Nephron progenitor cell (in vitro differentiated cells): ENCODE data around the gene LCORL.
A peak's percentile ranks its signal among the peaks of the same experiment; 100 is the strongest.

Experiments used
- DNase-seq: peaks from one replicate; pipeline ENCODE4 v3.0.0; 2021
- H3K27ac Mint-ChIP-seq: 2 replicates; pipeline ENCODE4 v1.8.0; 2021; ENCODE audit warnings: mild to moderate bottlenecking, moderate library complexity, mixed read lengths
- H3K27me3 Mint-ChIP-seq: 2 replicates; pipeline ENCODE4 v1.8.0; 2021; ENCODE audit warnings: mild to moderate bottlenecking, low read depth, mixed read lengths; ENCODE audit not compliant: poor library complexity
- H3K36me3 Mint-ChIP-seq: 2 replicates; pipeline ENCODE4 v1.8.0; 2021; ENCODE audit warnings: low read depth, mixed read lengths
- H3K4me1 Mint-ChIP-seq: 2 replicates; pipeline ENCODE4 v1.8.0; 2021; ENCODE audit warnings: mixed read lengths
- H3K4me3 Mint-ChIP-seq: 2 replicates; pipeline ENCODE4 v1.8.0; 2021; ENCODE audit warnings: mild to moderate bottlenecking, moderate library complexity, mixed read lengths
- H3K9me3 Mint-ChIP-seq: 2 replicates; pipeline ENCODE4 v1.8.0; 2021; ENCODE audit warnings: mild to moderate bottlenecking, moderate library complexity, mixed read lengths
- TF ChIP-seq, protein P1 (sequence below): fragments of 200-600 bp; sonication (generic); IDR thresholded peaks from 2 replicates; pipeline ENCODE4 v1.5.0; 2021; ENCODE audit warnings: antibody characterized with exemption

Gene LCORL

GRCh38 chr4:17898553-17899055, 123.0 kb downstream of the LCORL start:
- Mint-ChIP-seq H3K4me1 (no peaks in the 10 kb centered on the region), H3K9me3 (no peaks in the 10 kb centered on the region), H3K27me3 (no peaks in the 10 kb centered on the region), H3K4me3 (no peak overlapping the region), H3K36me3 (peaks cover 31% of the 10 kb centered on the region), H3K27ac (no peak overlapping the region)
- TF ChIP-seq, protein P1, sequence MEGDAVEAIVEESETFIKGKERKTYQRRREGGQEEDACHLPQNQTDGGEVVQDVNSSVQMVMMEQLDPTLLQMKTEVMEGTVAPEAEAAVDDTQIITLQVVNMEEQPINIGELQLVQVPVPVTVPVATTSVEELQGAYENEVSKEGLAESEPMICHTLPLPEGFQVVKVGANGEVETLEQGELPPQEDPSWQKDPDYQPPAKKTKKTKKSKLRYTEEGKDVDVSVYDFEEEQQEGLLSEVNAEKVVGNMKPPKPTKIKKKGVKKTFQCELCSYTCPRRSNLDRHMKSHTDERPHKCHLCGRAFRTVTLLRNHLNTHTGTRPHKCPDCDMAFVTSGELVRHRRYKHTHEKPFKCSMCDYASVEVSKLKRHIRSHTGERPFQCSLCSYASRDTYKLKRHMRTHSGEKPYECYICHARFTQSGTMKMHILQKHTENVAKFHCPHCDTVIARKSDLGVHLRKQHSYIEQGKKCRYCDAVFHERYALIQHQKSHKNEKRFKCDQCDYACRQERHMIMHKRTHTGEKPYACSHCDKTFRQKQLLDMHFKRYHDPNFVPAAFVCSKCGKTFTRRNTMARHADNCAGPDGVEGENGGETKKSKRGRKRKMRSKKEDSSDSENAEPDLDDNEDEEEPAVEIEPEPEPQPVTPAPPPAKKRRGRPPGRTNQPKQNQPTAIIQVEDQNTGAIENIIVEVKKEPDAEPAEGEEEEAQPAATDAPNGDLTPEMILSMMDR = no peak
- DNase-seq = no peak

- Mint-ChIP-seq H3K9me3 (no peaks in the 10 kb centered on the region), H3K36me3 (peaks cover 31% of the 10 kb centered on the region), H3K27ac (no peak overlapping the region), H3K4me1 (no peaks in the 10 kb centered on the region), H3K4me3 (no peak overlapping the region), H3K27me3 (no peaks in the 10 kb centered on the region)
- no peak for DNase-seq
- TF ChIP-seq, protein P1 = no peak
These were observed 126.1 kb downstream of the LCORL start for GRCh38 chr4:17895481-17895880.

- no peaks in the 10 kb centered on the region for H3K9me3 Mint-ChIP-seq
- H3K27ac Mint-ChIP-seq = no peak overlapping the region
- H3K27me3 Mint-ChIP-seq = no peaks in the 10 kb centered on the region
- H3K4me3 Mint-ChIP-seq = no peak overlapping the region
- no peak for DNase-seq
- TF ChIP-seq, protein P1 = no peak
- H3K36me3 Mint-ChIP-seq = peaks cover 30% of the 10 kb centered on the region
- H3K4me1 Mint-ChIP-seq = no peaks in the 10 kb centered on the region
These were observed 127.1 kb downstream of the LCORL start for GRCh38 chr4:17894421-17894820.

- Mint-ChIP-seq H3K27ac (no peak overlapping the region), H3K27me3 (no peaks in the 10 kb centered on the region), H3K36me3 (peaks cover 5% of the 10 kb centered on the region), H3K4me3 (no peak overlapping the region), H3K4me1 (peaks cover 6% of the 10 kb centered on the region), H3K9me3 (no peaks in the 10 kb centered on the region)
- no peak for DNase-seq
- TF ChIP-seq, protein P1 = no peak
These were observed 131.9 kb downstream of the LCORL start for GRCh38 chr4:17889692-17890091.

GRCh38 chr4:17884511-17884910, 137.0 kb downstream of the LCORL start:
- Mint-ChIP-seq H3K27me3 (no peaks in the 10 kb centered on the region), H3K4me1 (peaks cover 6% of the 10 kb centered on the region), H3K9me3 (no peaks in the 10 kb centered on the region), H3K36me3 (peaks cover 12% of the 10 kb centered on the region), H3K27ac (peak overlapping the region; percentile 40), H3K4me3 (no peak overlapping the region)
- no peak for DNase-seq
- TF ChIP-seq, protein P1 = no peak

DNA sequence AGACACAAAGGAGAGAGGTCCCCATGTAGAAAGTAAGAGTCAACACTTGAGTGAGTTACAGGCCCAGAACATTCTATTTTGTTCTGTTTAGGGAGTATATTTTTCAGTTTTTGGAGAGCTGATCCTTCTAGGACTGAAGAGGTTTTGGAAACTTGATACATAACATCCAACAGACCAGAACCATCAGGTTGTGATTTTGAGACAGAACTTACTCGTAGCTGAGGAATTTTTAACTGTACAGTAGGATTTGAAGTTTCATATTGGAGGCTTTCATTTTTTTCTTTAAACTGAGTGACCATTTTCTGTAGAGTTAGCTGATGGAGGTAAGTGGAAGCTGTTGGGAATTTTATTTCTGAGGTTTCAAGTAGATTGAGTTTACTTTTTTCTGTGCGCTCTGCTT, 137.5 kb downstream of the LCORL start:
- Mint-ChIP-seq H3K27ac (peak overlapping the region; percentile 40), H3K4me3 (no peak overlapping the region), H3K4me1 (peaks cover 6% of the 10 kb centered on the region), H3K36me3 (peaks cover 12% of the 10 kb centered on the region), H3K27me3 (no peaks in the 10 kb centered on the region), H3K9me3 (no peaks in the 10 kb centered on the region)
- no peak for DNase-seq
- TF ChIP-seq, protein P1 = no peak
